ENCODE measurements around the gene SERPINA1.

DNA sequence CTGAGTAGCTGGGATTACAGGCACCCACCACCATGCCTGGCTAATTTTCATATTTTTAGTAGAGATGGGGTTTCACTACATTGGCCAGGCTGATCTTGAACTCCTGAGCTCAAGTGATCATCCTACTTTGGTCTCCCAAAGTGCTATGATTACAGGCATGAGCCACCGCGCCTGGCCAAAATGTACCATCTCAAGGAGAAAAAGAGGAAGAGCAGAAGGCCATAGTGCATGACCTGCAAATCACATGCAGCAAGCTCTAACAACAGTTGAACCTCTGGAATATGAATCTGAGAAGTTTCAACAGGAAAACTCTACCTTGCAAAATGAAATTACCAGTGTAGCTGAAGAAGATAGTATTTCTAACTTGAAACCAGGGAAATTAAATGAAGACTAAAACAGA lies 17.1 kb upstream of the SERPINA1 start:
- TF ChIP-seq, protein P1, sequence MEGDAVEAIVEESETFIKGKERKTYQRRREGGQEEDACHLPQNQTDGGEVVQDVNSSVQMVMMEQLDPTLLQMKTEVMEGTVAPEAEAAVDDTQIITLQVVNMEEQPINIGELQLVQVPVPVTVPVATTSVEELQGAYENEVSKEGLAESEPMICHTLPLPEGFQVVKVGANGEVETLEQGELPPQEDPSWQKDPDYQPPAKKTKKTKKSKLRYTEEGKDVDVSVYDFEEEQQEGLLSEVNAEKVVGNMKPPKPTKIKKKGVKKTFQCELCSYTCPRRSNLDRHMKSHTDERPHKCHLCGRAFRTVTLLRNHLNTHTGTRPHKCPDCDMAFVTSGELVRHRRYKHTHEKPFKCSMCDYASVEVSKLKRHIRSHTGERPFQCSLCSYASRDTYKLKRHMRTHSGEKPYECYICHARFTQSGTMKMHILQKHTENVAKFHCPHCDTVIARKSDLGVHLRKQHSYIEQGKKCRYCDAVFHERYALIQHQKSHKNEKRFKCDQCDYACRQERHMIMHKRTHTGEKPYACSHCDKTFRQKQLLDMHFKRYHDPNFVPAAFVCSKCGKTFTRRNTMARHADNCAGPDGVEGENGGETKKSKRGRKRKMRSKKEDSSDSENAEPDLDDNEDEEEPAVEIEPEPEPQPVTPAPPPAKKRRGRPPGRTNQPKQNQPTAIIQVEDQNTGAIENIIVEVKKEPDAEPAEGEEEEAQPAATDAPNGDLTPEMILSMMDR (IDR thresholded peaks at IDR 0.05) = no peak
- no peak for TF ChIP-seq EZH2 (IDR thresholded peaks at IDR 0.05)
